Measurements from ENCODE around the gene PLOD3.

DNA sequence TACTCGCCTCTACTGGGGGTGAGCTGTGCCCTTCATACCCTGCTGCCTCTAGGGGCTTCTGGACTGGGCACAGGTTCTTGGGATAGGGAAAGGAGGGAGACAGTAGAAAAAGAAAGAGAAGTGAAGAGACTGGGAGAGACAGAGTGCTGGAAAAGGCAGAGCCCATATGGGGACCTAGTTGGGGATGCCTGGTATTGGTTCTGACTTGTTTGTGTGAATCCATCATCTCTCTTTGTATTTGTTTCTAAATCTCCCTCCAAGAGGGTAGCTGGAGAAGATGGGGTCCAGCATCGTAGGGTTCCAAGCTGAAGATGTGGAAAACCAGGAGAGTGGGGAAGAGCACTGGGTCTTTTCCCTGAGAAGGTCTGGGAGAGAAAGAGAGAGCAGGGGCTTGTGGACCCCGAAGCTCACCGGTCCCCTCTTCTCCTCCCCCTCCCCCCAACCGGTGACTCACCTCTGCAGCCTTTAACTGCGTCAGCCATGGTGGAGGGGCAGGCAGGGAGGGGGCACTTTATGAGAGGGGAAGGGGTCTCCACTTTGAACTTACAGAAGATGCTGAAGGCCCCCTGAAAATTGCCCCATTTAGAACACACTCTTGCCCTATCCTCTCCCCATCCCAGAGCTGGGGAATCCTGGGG lies 48.9 kb downstream of the PLOD3 start:
- TF ChIP-seq CTCF (IDR thresholded peaks at IDR 0.05; ENCODE audit: insufficient read depth, low read depth, low read length) (no peak), EZH2 (IDR thresholded peaks at IDR 0.05; ENCODE audit: insufficient read depth, low read length) (no peak)
